GM12873 (cell line): ENCODE measurements around the gene STIM1.

Experiments
- CTCF ChIP-seq: IDR thresholded peaks from 2 replicates; pipeline ENCODE4 v1.5.1; 2012; ENCODE audit warnings: low read depth, mild to moderate bottlenecking, moderate library complexity, low read length, control low read depth; ENCODE audit not compliant: insufficient read depth; ENCODE audit errors: missing control alignments

Gene STIM1

DNA sequence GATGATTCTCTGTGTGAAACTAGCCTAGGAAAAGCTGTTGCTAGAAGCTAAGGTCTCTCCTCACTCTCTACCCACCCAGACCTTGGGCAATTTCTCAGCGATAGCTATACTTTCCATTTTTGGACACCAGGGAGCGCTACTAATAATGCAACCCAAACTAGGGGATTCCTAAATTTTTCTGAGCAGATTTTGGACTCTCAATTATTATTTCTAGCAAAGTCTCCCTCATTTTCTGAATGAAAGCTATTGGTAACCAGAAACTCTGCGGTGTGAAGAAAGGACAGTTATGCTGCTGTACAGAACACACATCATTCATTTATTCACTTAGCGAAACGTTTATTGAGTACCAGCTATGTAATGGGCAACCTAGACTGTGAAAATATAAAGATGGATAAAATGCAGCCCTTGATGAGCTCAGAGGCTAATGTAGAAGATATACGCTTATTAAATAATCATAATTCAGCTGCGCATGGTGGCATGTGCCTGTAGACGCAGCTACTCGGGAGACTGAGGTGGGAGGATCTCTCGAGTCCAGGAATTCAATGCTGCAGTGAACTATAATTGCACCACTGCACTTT, 6.1 kb upstream of the STIM1 start:
- TF ChIP-seq CTCF, result peak; percentile 70

GRCh38 chr11:3853545-3853842, 2.0 kb upstream of the STIM1 start:
- no peak for TF ChIP-seq CTCF

- TF ChIP-seq CTCF, result no peak
These were observed 1.4 kb upstream of the STIM1 start for GRCh38 chr11:3853899-3854659.

DNA sequence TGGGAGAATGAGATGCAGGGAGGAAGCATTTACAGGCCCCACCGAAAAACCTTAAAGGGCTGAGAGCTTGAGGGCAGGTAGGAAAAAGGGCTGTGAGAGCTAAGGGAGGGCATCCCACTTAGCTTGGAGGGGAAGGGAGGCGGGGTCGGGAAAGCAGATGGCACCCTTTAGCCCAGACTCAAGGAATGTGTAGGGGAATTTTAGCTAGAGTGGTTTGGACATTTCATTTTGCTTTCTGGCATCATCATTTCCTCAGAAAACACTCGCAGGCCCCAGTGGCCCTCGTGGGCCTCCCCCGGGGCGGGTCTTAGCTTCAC, 846 bp upstream of the STIM1 start:
- TF ChIP-seq CTCF, result no peak

GRCh38 chr11:3855808-3856491, 486 bp downstream of the STIM1 start:
- TF ChIP-seq CTCF, result no peak

DNA sequence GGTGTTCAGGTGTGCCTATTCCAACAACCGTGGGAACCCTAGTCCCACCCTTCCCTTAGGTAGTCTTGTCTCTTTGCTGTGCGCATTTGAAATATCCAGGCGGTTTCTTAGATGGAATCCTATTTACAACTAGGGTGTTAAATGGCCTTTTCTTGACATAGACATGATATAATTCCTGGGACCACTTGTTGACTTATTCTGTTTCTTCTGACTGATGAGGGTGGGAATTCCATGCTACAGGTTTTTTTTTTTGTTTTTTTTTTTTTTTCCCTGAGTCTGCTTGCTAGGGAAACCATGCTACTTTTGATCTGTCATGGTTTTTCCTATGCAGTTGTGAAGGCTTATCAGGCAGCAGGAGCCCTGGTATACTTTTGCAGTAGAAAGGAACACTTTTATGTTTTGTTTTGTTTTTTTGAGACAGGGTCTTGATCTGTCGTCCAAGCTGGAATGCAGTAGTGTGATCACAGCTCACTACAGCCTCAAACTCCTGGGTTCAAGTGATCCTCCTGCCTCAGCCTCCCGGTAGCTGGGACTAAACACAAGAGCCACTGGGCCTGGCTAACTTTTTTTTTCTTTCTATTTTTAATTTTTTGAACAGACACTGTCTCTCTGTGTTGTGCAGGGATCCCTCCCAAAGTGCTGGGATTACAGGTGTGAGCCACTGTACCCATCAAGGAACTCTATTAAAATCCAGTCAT, 1.5 kb downstream of the STIM1 start:
- peak; percentile 2 for TF ChIP-seq CTCF

- TF ChIP-seq CTCF, result no peak
These were observed 2.2 kb downstream of the STIM1 start for GRCh38 chr11:3857628-3858027.
